ENCODE data around the gene TGFBR1.

DNA sequence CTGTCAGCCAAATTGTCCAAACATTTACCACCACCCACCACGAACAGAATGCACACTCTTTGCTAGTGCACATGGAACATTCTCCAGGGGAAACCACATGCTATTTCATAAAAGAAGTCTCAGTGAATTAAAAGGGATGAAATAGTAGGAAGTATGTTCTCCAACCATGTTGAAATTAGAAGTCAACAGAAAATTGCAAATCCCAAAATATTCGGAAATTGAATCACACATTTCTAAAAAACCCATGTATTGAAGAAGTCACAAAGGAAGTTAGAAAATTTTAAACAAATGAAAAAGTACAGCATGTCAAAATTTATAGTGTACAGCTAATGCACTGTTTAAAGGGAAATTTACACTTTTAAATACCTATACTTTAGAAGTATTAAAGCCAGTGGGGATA lies 50.8 kb downstream of the TGFBR1 start:
- TF ChIP-seq, protein P1, sequence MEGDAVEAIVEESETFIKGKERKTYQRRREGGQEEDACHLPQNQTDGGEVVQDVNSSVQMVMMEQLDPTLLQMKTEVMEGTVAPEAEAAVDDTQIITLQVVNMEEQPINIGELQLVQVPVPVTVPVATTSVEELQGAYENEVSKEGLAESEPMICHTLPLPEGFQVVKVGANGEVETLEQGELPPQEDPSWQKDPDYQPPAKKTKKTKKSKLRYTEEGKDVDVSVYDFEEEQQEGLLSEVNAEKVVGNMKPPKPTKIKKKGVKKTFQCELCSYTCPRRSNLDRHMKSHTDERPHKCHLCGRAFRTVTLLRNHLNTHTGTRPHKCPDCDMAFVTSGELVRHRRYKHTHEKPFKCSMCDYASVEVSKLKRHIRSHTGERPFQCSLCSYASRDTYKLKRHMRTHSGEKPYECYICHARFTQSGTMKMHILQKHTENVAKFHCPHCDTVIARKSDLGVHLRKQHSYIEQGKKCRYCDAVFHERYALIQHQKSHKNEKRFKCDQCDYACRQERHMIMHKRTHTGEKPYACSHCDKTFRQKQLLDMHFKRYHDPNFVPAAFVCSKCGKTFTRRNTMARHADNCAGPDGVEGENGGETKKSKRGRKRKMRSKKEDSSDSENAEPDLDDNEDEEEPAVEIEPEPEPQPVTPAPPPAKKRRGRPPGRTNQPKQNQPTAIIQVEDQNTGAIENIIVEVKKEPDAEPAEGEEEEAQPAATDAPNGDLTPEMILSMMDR (IDR thresholded peaks at IDR 0.05): no peak
- TF ChIP-seq POLR2A (IDR thresholded peaks at IDR 0.05): no peak
- no peak for TF ChIP-seq POLR2AphosphoS5 (IDR thresholded peaks at IDR 0.05)
- TF ChIP-seq EP300 (IDR thresholded peaks at IDR 0.05): no peak

Data from gastroesophageal sphincter (tissue), 3 donors.